ENCODE measurements around the gene SLC25A10. TPM values are rescaled to one million over a fixed set of nuclear protein-coding genes. Genes with fewer than 3 reads are reported as not detected.

SLC25A10 gene
- total and polyA plus RNA-seq, 4 donors = 4.3 to 21.5 (median 17.0) TPM

- no peaks in the 10 kb centered on the region for H3K9me3 ChIP-seq (ENCODE audit: control insufficient read depth in 4 of 4, insufficient read depth in 3 of 4, low read length in 3 of 4)
- no peak overlapping the region for H3K27ac ChIP-seq (ENCODE audit: low read depth in 1 of 2, low read length in 1 of 2)
- peaks cover 0 to 24% (median 2%) of the 10 kb centered on the region in 5 donors for H3K4me1 ChIP-seq (ENCODE audit: control insufficient read depth in 5 of 5, insufficient read depth in 5 of 5, low read length in 5 of 5)
- no peak overlapping the region for H3K9ac ChIP-seq (ENCODE audit: insufficient read depth in 1 of 2, low read length in 2 of 2)
- ATAC-seq (ENCODE audit: insufficient read depth, low FRiP score) (no peak), DNase-seq (no peak)
- 93 to 94% methylated on average over 43 of the region's 43 CpGs for WGBS, 2 donors
- peaks cover 0 to 2% (median 0%) of the 10 kb centered on the region in 4 donors for H3K36me3 ChIP-seq (ENCODE audit: control insufficient read depth in 4 of 4, insufficient read depth in 4 of 4, low read length in 4 of 4)
- H3K4me3 ChIP-seq = no peak overlapping the region
- TF ChIP-seq CTCF (IDR thresholded peaks at IDR 0.05; ENCODE audit: control extremely low read depth, extremely low read depth) = no peak
- peaks cover 0 to 4% (median 3%) of the 10 kb centered on the region in 3 donors for H3K27me3 ChIP-seq (ENCODE audit: control insufficient read depth in 3 of 3, insufficient read depth in 3 of 3, low read length in 2 of 3)
Measured at GRCh38 chr17:81715872-81716673, 4.0 kb downstream of the SLC25A10 start.

GRCh38 chr17:81716674-81716996 is 4.6 kb downstream of the SLC25A10 start:
- Histone ChIP-seq H3K9ac (ENCODE audit: insufficient read depth in 1 of 2, low read length in 2 of 2) (no peak overlapping the region), H3K27me3 (ENCODE audit: control insufficient read depth in 3 of 3, insufficient read depth in 3 of 3, low read length in 2 of 3) (no peaks in the 10 kb centered on the region), H3K27ac (ENCODE audit: low read depth in 1 of 2, low read length in 1 of 2) (no peak overlapping the region), H3K4me1 (ENCODE audit: control insufficient read depth in 5 of 5, insufficient read depth in 5 of 5, low read length in 5 of 5) (peaks cover 0 to 20% (median 2%) of the 10 kb centered on the region in 5 donors), H3K36me3 (ENCODE audit: control insufficient read depth in 4 of 4, insufficient read depth in 4 of 4, low read length in 4 of 4) (peaks cover 0 to 2% (median 0%) of the 10 kb centered on the region in 4 donors), H3K4me3 (no peak overlapping the region), H3K9me3 (ENCODE audit: control insufficient read depth in 4 of 4, insufficient read depth in 3 of 4, low read length in 3 of 4) (no peaks in the 10 kb centered on the region)
- no peak for DNase-seq
- TF ChIP-seq CTCF (IDR thresholded peaks at IDR 0.05; ENCODE audit: control extremely low read depth, extremely low read depth) = no peak
- no peak for ATAC-seq (ENCODE audit: insufficient read depth, low FRiP score)
- 96 to 98% methylated on average over 12 of the region's 12 CpGs for WGBS, 2 donors

GRCh38 chr17:81717049-81717765 is 5.1 kb downstream of the SLC25A10 start:
- Histone ChIP-seq H3K9ac (ENCODE audit: insufficient read depth in 1 of 2, low read length in 2 of 2) (no peak overlapping the region), H3K36me3 (ENCODE audit: control insufficient read depth in 4 of 4, insufficient read depth in 4 of 4, low read length in 4 of 4) (peaks cover 0 to 2% (median 0%) of the 10 kb centered on the region in 4 donors), H3K9me3 (ENCODE audit: control insufficient read depth in 4 of 4, insufficient read depth in 3 of 4, low read length in 3 of 4) (no peaks in the 10 kb centered on the region), H3K27me3 (ENCODE audit: control insufficient read depth in 3 of 3, insufficient read depth in 3 of 3, low read length in 2 of 3) (no peaks in the 10 kb centered on the region), H3K4me1 (ENCODE audit: control insufficient read depth in 5 of 5, insufficient read depth in 5 of 5, low read length in 5 of 5) (peaks cover 0 to 21% (median 2%) of the 10 kb centered on the region in 5 donors), H3K4me3 (no peak overlapping the region), H3K27ac (ENCODE audit: low read depth in 1 of 2, low read length in 1 of 2) (no peak overlapping the region)
- TF ChIP-seq CTCF (IDR thresholded peaks at IDR 0.05; ENCODE audit: control extremely low read depth, extremely low read depth) = no peak
- ATAC-seq (ENCODE audit: insufficient read depth, low FRiP score) (no peak), DNase-seq (no peak)
- 96 to 97% methylated on average over 25 of the region's 25 CpGs for WGBS, 2 donors

Measured in lung (tissue), 12 donors.